Inflammatory macrophage treated with lipopolysaccharide for 1 hour (primary cell): ENCODE data around the gene GLP2R.
A peak's percentile ranks its signal among the peaks of the same experiment; 100 is the strongest.

Experiments
- DNase-seq, 2 donors: peaks; one replicate each; pipeline ENCODE4 v3.0.0-alpha.2; 2020 to 2022

GLP2R gene

GRCh38 chr17:9900044-9900594, 74.4 kb downstream of the GLP2R start:
- DNase-seq, result no peak

GRCh38 chr17:9900784-9901183, 75.1 kb downstream of the GLP2R start:
- DNase-seq, result no peak

- DNase-seq, result no peak
These were observed 76.4 kb downstream of the GLP2R start for GRCh38 chr17:9902120-9902519.

GRCh38 chr17:9904277-9905077, 78.8 kb downstream of the GLP2R start:
- no peak for DNase-seq

- DNase-seq, result no peak
These were observed 79.3 kb downstream of the GLP2R start, which contains the start of gene RCVRN for GRCh38 chr17:9905078-9905415. Gene RCVRN, minus strand, starts transcription at chr17:9905271. Its CDS starts 91 bp downstream, at chr17:9905180.

- peak; percentile 8 to 33 for DNase-seq
These were observed 80.2 kb downstream of the GLP2R start for GRCh38 chr17:9905902-9906301.

GRCh38 chr17:9906616-9907015, 80.9 kb downstream of the GLP2R start:
- no peak for DNase-seq

GRCh38 chr17:9907131-9907530, 81.4 kb downstream of the GLP2R start:
- DNase-seq, result no peak

GRCh38 chr17:9907883-9908648, 82.3 kb downstream of the GLP2R start:
- no peak for DNase-seq

- DNase-seq, result no peak
These were observed 82.9 kb downstream of the GLP2R start for GRCh38 chr17:9908649-9909042.

GRCh38 chr17:9911089-9911488, 85.4 kb downstream of the GLP2R start:
- DNase-seq, result no peak

- DNase-seq, result peak in 1 of 2 donors; percentile 2
These were observed 86.7 kb downstream of the GLP2R start for GRCh38 chr17:9912121-9913099.

GRCh38 chr17:9913476-9913875, 87.8 kb downstream of the GLP2R start:
- no peak for DNase-seq

GRCh38 chr17:9916108-9916507, 90.4 kb downstream of the GLP2R start:
- DNase-seq, result no peak

GRCh38 chr17:9917131-9917530, 91.4 kb downstream of the GLP2R start:
- no peak for DNase-seq

- DNase-seq, result no peak
These were observed 92.1 kb downstream of the GLP2R start for GRCh38 chr17:9917801-9918200.

GRCh38 chr17:9918352-9918751, 92.6 kb downstream of the GLP2R start:
- no peak for DNase-seq

- DNase-seq, result no peak
These were observed 93.2 kb downstream of the GLP2R start for GRCh38 chr17:9918804-9919352.

- DNase-seq, result peak in 1 of 2 donors; percentile 17
These were observed 95.5 kb downstream of the GLP2R start for GRCh38 chr17:9921216-9921615.

GRCh38 chr17:9922012-9922848, 96.5 kb downstream of the GLP2R start:
- DNase-seq, result no peak

GRCh38 chr17:9924735-9925191, 99.0 kb downstream of the GLP2R start:
- DNase-seq, result peak; percentile 56 to 85
